Stimulated activated CD4-positive, alpha-beta T cell treated with anti-CD3 and anti-CD28 coated beads, Interleukin-1b, Interleukin-23, amount 100 ng/mL, for 4 hours (primary cell): ENCODE results near the gene UHMK1.
"Not testable (repeated sequence)": the region's sequence is repeated elsewhere in the genome, so short reads cannot be mapped to it uniquely, and the experiment has no call there.

ENCODE experiments used
- DNase-seq, 2 donors: peaks; one replicate each; pipeline ENCODE4 v3.0.0-alpha.2; 2020; ENCODE audit warnings: low read depth in 2 of 2

Gene UHMK1, protein sequence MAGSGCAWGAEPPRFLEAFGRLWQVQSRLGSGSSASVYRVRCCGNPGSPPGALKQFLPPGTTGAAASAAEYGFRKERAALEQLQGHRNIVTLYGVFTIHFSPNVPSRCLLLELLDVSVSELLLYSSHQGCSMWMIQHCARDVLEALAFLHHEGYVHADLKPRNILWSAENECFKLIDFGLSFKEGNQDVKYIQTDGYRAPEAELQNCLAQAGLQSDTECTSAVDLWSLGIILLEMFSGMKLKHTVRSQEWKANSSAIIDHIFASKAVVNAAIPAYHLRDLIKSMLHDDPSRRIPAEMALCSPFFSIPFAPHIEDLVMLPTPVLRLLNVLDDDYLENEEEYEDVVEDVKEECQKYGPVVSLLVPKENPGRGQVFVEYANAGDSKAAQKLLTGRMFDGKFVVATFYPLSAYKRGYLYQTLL

DNA sequence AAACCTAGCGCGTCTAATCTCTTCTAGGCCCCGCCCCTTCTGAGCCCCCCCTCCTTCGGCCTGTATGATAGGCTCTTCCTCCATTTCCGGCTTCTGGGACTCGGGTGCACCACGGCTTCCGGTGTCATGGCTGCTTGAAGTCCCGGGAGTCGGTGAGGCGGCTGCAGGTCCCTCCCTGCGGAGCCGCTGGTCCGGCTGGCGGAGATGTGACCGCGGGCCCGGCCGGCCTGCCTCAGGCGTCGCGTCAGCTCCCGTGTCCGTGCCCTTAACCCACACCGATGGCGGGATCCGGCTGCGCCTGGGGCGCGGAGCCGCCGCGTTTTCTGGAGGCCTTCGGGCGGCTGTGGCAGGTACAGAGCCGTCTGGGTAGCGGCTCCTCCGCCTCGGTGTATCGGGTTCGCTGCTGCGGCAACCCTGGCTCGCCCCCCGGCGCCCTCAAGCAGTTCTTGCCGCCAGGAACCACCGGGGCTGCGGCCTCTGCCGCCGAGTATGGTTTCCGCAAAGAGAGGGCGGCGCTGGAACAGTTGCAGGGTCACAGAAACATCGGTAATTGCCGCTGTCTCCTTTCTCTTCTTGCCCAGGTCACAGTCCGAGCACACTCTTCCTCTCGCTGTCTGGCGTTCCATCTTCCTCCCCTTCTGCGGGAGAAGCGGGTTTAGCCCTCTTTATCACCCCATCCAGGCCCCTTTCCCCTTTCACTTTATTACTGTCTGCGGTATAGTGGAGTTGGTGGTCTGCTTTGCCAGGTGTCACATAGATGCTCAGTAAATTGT lies at the start of gene UHMK1:
Gene UHMK1, plus strand, starts transcription at position 96 of the 773 bp plus-strand sequence. Its CDS starts 183 bp downstream, at position 279.
- peak; percentile 79 to 82 for DNase-seq

DNA sequence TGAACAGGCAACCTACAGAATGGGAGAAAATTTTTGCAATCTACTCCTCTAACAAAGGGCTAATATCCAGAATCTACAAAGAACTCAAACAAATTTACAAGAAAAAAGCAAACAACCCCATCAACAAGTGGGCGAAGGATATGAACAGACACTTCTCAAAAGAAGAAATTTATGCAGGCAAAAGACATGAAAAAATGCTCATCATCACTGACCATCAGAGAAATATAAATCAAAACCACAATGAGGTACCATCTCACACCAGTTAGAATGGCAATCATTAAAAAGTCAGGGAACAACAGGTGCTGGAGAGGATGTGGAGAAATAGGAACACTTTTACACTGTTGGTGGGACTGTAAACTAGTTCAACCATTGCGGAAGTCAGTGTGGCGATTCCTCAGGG lies 43.3 kb upstream of the UHMK1 start:
- not testable (repeated sequence) for DNase-seq

GRCh38 chr1:162456323-162456722 lies 41.3 kb upstream of the UHMK1 start:
- no peak for DNase-seq

DNA sequence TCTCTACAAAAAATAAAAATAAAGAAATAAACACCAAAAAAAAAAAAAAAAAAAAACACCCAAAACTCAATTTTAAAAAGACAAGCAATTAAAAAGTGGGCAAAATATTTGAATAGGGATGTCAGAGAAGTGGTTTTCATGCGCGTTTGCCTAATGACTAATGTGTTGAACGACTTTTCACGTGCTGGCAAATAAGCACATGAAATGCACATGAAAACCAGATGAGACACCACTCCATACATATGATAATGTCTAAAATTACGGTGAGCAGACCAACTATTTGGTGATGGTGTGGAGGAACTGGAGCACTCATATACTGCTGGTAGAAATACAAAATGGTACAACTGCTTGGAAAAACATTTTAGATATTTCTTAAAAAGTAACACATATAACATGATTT lies 39.4 kb upstream of the UHMK1 start:
- no peak for DNase-seq

DNA sequence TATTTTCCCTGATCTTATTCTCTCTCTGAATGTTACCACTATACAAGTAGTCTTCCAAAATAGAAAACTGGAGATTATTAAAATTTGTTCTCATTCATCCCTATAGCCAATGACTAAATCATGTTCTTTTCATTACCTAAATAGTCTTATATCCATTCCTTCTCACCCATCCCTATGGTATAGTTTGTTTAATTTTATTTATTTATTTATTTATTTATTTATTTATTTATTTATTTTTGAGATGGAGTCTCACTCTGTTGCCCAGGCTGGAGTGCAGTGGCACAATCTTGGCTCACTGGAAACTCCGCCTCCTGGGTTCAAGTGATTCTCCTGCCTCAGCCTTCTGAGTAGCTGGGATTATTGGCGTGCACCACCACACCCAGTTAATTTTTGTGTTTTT lies 35.2 kb upstream of the UHMK1 start:
- DNase-seq, result not testable (repeated sequence)

GRCh38 chr1:162463021-162463420 lies 34.6 kb upstream of the UHMK1 start:
- no peak for DNase-seq

DNA sequence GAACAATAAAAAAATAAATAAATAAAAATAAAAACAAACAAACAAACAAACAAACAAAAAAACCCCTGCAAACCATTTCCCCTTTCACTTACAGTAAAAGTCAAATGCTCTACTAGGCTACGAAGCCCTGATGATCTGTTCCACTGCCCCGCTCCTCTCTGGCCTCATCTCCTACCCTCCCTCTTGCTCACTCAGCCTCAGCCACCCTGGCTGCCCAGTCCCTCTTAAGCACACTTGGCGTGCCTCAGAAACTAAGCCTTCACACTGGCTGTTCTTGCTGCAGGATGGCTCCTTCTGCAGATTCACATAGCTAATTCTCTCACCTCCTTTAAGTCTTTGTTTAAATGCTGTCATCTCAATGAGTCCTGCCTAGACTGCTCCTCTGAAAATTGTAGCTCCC lies 30.8 kb upstream of the UHMK1 start:
- DNase-seq, result no peak

- no peak for DNase-seq
Measured at GRCh38 chr1:162470216-162470615, 27.4 kb upstream of the UHMK1 start.

GRCh38 chr1:162471290-162471853 lies 26.2 kb upstream of the UHMK1 start:
- DNase-seq, result no peak

DNA sequence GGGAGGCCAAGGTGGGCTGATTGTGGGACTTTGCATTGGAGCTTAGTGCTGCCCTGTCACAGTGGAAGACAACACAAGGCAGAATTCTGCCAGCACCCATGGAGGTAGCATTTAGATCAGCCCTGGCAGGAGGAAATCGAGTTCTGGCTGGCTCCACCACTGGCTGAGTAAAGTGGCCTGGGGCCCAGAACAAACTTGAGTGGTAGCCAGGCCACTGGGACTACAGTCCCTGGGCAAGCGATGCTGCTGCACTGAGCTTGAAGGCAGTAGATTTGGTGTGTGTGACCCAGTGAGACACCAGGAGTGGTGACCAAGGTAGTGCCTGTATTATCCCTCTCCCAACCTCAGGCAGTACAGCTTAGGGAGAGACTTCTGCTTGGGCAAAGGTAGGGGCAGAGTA lies 22.5 kb upstream of the UHMK1 start:
- no peak for DNase-seq

DNA sequence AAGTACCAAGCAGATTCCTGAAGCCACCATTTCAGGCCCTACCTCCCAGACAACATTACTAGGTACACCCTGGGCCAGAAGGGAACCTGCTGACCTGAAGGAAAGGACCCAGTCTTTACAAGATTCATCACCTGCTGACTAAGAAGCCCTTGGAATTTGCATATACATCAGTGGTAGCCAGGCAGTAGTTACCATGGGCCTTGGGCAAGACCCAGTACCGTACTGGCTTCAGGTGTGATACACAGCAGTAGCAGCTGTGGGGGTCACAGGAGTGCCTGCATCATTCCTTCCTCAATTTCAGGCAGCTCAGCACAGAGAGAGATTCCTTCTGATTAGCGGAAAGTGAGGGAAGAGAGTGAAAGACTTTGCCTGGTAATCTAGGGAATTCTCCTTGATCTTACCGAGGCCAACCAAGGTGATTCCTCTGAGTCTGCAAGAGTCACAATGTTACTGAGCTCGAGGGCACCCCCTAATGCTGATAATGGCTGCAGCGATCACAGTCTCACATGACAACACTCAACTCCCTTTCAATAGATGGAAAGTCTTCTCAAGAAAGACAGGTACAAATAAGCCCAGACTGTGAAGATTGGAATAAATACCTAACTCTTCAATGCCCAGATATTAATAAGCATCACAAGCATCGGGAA lies 22.0 kb upstream of the UHMK1 start:
- DNase-seq, result no peak

DNA sequence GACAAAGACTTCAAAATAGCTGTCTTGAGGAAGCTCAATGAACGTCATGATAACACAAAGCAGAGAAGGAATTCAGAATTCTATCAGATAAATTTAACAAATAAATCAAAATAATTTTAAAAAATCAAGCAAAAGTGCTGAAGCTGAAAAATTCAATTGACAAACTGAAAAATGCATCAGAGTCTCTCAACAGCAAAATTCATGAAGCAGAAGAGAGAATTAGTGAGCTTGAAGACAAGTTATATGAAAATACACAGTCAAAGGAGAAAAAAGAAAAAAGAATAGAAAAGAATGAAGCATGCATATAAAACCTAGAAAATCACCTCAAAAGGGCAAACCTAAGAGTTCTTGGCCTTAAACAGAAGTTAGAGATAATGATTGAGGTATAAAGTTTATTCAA lies 21.0 kb upstream of the UHMK1 start:
- no peak for DNase-seq

DNA sequence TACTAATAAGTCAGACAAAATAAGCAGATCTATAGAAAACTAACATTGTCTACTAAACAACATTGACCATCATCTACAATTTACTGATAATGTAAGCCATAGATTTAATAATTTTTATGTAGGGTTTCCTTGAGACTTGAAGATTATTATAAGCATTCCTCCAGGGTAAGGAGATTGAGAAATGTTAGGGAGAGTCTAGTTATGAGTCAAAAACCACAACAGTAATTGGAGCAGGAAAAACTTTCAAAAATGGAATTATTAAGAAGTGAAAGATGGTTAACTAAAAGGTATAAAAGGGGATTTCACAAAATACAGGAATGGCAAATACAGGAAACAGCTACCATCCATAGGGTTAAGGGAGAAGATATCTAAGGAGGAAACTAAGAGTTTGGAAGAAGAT lies 12.4 kb upstream of the UHMK1 start:
- DNase-seq, result no peak

DNA sequence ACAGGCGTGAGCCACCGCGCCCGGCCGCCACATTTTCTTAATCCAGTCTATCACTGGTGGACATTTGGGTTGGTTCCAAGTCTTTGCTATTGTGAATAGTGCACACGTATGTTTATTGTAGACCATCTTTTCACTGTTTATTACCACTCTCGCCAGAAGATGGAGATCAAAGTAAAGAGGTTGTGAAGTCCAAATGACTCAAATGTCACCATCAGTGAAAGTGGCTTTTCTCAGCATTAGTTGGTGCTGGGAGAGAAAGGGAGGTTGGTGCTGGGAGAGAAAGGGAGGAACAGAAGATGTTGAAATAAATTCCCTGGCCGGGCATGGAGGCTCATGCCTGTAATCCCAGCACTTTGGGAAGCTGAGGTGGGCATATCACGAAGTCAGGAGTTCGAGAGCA lies 10.4 kb upstream of the UHMK1 start:
- no peak for DNase-seq

GRCh38 chr1:162488219-162488618 lies 9.4 kb upstream of the UHMK1 start:
- DNase-seq, result no peak

GRCh38 chr1:162495531-162496233 lies 1.9 kb upstream of the UHMK1 start:
- not testable (repeated sequence) for DNase-seq

- DNase-seq, result no peak
Measured at GRCh38 chr1:162497104-162497722, 405 bp upstream of the UHMK1 start.

DNA sequence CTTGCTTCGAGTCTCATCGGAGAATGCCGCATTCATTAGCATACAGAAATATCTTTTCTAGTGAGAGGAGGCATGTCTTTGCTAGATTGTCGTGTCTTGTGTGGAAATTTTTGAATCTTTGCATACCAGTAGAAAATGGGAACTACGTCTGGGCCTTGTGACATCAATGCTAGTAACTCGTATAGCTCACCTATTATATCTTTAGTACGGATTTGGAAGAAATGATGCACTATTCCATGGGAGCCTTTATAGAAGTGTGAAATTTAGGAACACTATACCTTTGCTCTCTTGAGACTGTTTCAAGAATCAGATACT lies 835 bp downstream of the UHMK1 start:
- no peak for DNase-seq

GRCh38 chr1:162500805-162501204 lies 3.2 kb downstream of the UHMK1 start:
- no peak for DNase-seq

DNA sequence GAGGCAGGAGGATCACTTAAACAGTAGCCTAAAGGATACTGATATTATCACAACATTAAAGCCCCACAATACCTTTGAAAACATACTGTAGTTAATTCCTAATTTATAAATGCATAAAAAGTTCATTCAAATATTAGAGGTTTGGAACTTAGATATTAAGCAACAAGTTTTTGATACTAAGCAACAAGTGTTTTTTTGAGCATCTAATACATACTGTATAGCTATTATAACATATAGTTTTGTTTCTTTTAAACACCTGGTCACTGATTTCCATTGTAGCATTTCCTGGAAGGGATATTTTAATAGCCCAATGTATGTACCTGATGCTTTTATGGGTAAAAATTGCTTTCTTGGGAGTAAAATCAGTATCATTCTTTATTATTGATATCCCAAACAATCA lies 4.5 kb downstream of the UHMK1 start:
- no peak for DNase-seq

DNA sequence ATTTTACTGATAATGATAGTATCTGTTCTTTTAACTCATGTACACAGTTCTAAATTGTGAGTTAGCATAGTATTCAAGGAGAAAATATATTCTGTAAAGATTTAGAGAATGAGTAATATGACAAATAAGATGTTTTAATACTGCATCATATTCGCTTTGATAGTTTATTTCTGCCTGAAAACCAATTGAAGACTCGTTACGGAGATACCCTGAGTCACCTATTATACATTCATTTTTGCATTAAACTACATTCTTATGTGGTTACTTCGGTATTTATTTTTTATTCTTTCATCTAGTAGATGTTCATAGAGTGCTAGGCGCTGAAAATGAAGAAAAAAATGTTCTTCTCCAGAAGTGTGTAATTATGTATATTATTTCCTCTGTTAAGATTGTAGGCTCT lies 5.3 kb downstream of the UHMK1 start:
- DNase-seq, result no peak
